ENCODE results near the gene DCST2.

GRCh38 chr1:155077346-155077745 is 43.8 kb upstream of the DCST2 start:
- TF ChIP-seq CTCF (IDR thresholded peaks at IDR 0.05) (no peak), POLR2A (IDR thresholded peaks at IDR 0.05) (no peak), EP300 (IDR thresholded peaks at IDR 0.05) (no peak)

All from sigmoid colon (tissue), 4 donors.